Measurements from ENCODE around the gene CYLD.

Gene CYLD

DNA sequence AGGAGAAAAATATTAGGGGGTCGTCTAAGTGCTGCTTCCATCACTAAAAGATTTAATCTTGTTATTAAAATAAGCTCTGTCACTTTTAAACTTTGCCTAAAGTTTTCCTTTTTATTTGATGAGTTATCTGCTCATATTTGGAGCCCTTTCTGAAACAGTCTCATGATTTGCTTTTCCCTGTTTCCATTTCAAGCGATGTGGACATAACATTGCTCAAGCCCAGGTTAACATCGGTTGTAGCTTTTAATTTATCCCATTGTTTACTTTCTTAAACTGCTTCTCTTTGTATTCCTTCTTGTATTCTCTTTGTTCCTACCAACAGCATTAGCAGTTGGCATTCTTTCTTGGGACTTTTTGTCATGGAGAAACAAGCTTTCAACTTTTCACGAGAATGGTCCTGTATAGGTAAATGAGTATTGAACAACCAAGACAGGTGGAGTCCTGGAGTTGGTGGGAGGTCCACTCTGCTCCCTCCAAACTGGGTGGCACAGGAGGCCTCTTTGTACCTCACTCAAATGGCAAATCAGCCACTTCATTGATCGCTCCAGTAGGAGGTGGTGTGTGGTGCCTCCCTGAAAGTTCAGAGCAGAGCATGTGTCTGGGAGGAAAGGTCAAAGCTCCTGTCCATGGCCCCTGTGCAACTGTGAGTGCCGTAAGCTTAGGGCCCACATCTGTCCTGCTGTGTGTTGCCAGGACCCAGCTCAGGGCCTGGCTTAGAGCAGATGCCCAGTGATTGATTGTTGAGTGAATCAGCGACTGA lies 107.0 kb downstream of the CYLD start:
- DNase-seq: no peak

Data from Kasumi-1 (cell line).